SK-N-SH (cell line): ENCODE data around the gene TCF25. TPM values are rescaled to one million over a fixed set of nuclear protein-coding genes. Genes with fewer than 3 reads are reported as not detected.

Experiments
- CTCF ChIA-PET: fragments of 300-600, 350-600 bp; formaldehyde crosslinking; extraction: SDS; loops from one replicate; lab custom pipeline; 2021; lab: Yijun Ruan, JAX
- POLR2A ChIA-PET: fragments of 350-600 bp; sonication (Branson Sonifier 250); formaldehyde crosslinking; extraction: SDS; loops from one replicate; lab custom pipeline; 2020; ENCODE audit warnings: antibody characterized with exemption, inconsistent platforms; lab: Yijun Ruan, JAX
- DNase-seq: peaks from one replicate; pipeline ENCODE4 v3.0.0; 2012
- H2AFZ ChIP-seq: fragments of 200-600 bp; sonication (generic); 2 replicates; pipeline ENCODE4 v1.8.1; 2016; ENCODE audit warnings: antibody characterized with exemption, mild to moderate bottlenecking, low read depth
- H3F3A ChIP-seq: fragments of 200-600 bp; sonication (generic); replicated peaks from 2 replicates; pipeline ENCODE3; 2016; ENCODE audit warnings: antibody characterized with exemption, mild to moderate bottlenecking; ENCODE audit not compliant: insufficient read depth
- H3K27ac ChIP-seq, 2 experiments: fragments of 200-500 bp in 1 of 2; fragments of 200-600 bp in 1 of 2; sonication (Bioruptor generic) in 1 of 2; sonication (generic), shearing (Covaris generic) in 1 of 2; 2 replicates each; pipeline versions ENCODE4 v1.5.1 to v1.6.1; 2014 to 2016; ENCODE audit warnings: low read depth in 2 of 2, inconsistent platforms in 1 of 2, low read length in 1 of 2, mild to moderate bottlenecking in 1 of 2, mixed read lengths in 1 of 2
- H3K27me3 ChIP-seq: fragments of 200-600 bp; sonication (generic), shearing (Covaris generic); 2 replicates; pipeline ENCODE4 v1.6.1; 2016; ENCODE audit warnings: mixed run types; ENCODE audit not compliant: insufficient read depth
- H3K36me3 ChIP-seq, 2 experiments: fragments of 200-500 bp in 1 of 2; fragments of 200-600 bp in 1 of 2; sonication (Bioruptor generic) in 1 of 2; sonication (generic) in 1 of 2; replicated peaks in 1 of 2; 2 replicates each; pipeline versions ENCODE3 to v1.5.1; 2014 to 2016; ENCODE audit warnings: low read length in 1 of 2, mild to moderate bottlenecking in 1 of 2; ENCODE audit not compliant: insufficient read depth in 2 of 2, control insufficient read depth in 1 of 2
- H3K4me1 ChIP-seq, 2 experiments: fragments of 200-500 bp in 1 of 2; fragments of 200-600 bp in 1 of 2; sonication (Bioruptor generic) in 1 of 2; sonication (generic), shearing (Covaris generic) in 1 of 2; 2 replicates each; pipeline versions ENCODE4 v1.5.1 to v1.6.1; 2014 to 2016; ENCODE audit warnings: low read depth in 1 of 2, low read length in 1 of 2, mixed run types in 1 of 2; ENCODE audit not compliant: insufficient read depth in 2 of 2, control insufficient read depth in 1 of 2
- H3K4me2 ChIP-seq: fragments of 200-600 bp; sonication (generic), shearing (Covaris generic); 2 replicates; pipeline ENCODE4 v1.6.1; 2017; ENCODE audit warnings: mixed run types
- H3K4me3 ChIP-seq, 2 experiments: fragments of 200-500 bp in 1 of 2; fragments of 200-600 bp in 1 of 2; sonication (Bioruptor generic) in 1 of 2; sonication (generic), shearing (Covaris generic) in 1 of 2; 2 replicates each; pipeline versions ENCODE4 v1.5.1 to v1.8.1; 2014 to 2016; ENCODE audit warnings: low read depth in 2 of 2, inconsistent platforms in 1 of 2, low read length in 1 of 2, mild to moderate bottlenecking in 1 of 2, mixed read lengths in 1 of 2, moderate library complexity in 1 of 2
- H3K79me2 ChIP-seq: fragments of 200-600 bp; sonication (generic); 2 replicates; pipeline ENCODE4 v1.8.1; 2017; ENCODE audit warnings: mild to moderate bottlenecking; ENCODE audit not compliant: insufficient read depth
- H3K9ac ChIP-seq: fragments of 200-600 bp; sonication (generic); 2 replicates; pipeline ENCODE4 v1.6.1; 2017; ENCODE audit warnings: mixed run types
- H3K9me2 ChIP-seq: fragments of 200-600 bp; sonication (generic); 2 replicates; pipeline ENCODE4 v1.6.1; 2017; ENCODE audit warnings: mixed run types
- H3K9me3 ChIP-seq: fragments of 200-600 bp; sonication (generic); 2 replicates; pipeline ENCODE4 v1.6.1; 2017; ENCODE audit warnings: mixed run types, mild to moderate bottlenecking, moderate library complexity
- H4K20me1 ChIP-seq: fragments of 200-600 bp; sonication (generic); 2 replicates; pipeline ENCODE4 v1.6.1; 2017; ENCODE audit warnings: mild to moderate bottlenecking, mixed run types; ENCODE audit not compliant: insufficient read depth
- EP300 ChIP-seq, 2 experiments: IDR thresholded peaks; 2 replicates each; pipeline versions ENCODE4 v1.4.0 to v1.6.1; 2012; ENCODE audit warnings: borderline replicate concordance in 1 of 2, low read depth in 1 of 2, low read length in 1 of 2
- EZH2phosphoT487 ChIP-seq: fragments of 200-600 bp; sonication (generic); IDR thresholded peaks from 2 replicates; pipeline ENCODE4 v1.6.1; 2017; ENCODE audit warnings: low read depth, mixed run types, mild to moderate bottlenecking, antibody characterized with exemption, moderate library complexity, borderline replicate concordance
- FOSL2 ChIP-seq: IDR thresholded peaks from 2 replicates; pipeline ENCODE4 v1.4.0; 2012; ENCODE audit warnings: low read depth, mild to moderate bottlenecking, moderate library complexity, borderline replicate concordance
- FOXJ3 ChIP-seq: sonication (generic); formaldehyde crosslinking; IDR thresholded peaks from 2 replicates; pipeline ENCODE4 v1.5.1; 2020; ENCODE audit warnings: mild to moderate bottlenecking, missing genetic modification reagents
- FOXM1 ChIP-seq: IDR thresholded peaks from 2 replicates; pipeline ENCODE4 v1.4.0; 2012; ENCODE audit warnings: low read depth, mild to moderate bottlenecking
- JUND ChIP-seq: IDR thresholded peaks from 2 replicates; pipeline ENCODE4 v1.4.0; 2012
- MEF2A ChIP-seq: IDR thresholded peaks from 2 replicates; pipeline ENCODE4 v1.4.0; 2012; ENCODE audit warnings: low read depth, borderline replicate concordance
- RAD21 ChIP-seq: IDR thresholded peaks from 2 replicates; pipeline ENCODE4 v1.6.1; 2012; ENCODE audit warnings: mild to moderate bottlenecking, low read length
- TAF1 ChIP-seq: IDR thresholded peaks from 2 replicates; pipeline ENCODE4 v1.6.1; 2012; ENCODE audit warnings: low read depth, mild to moderate bottlenecking, low read length, moderate library complexity, borderline replicate concordance
- TCF12 ChIP-seq: IDR thresholded peaks from 2 replicates; pipeline ENCODE4 v1.4.0; 2012
- TEAD4 ChIP-seq: IDR thresholded peaks from 2 replicates; pipeline ENCODE4 v1.4.0; 2012; ENCODE audit warnings: mild to moderate bottlenecking, borderline replicate concordance; ENCODE audit not compliant: insufficient read depth
- YY1 ChIP-seq: IDR thresholded peaks from 2 replicates; pipeline ENCODE4 v1.4.0; 2012; ENCODE audit warnings: low read depth, mild to moderate bottlenecking
- WGBS: methylation state at CpG from one replicate; pipeline ENCODE4 v1.1.6; 2017; ENCODE audit warnings: low lambda C conversion rate; 5-methylcytosine and 5-hydroxymethylcytosine counted together
- polyA plus RNA-seq, 3 experiments: library from polyadenylated mRNA; depleted of rRNA; stranded (reverse); fragments of >200 nt; gene quantifications; 2 replicates each; pipeline ENCODE4 v1.2.3, GENCODE V29; 2012
- TF ChIP-seq, protein P1 (sequence below): IDR thresholded peaks from 2 replicates; pipeline ENCODE4; 2012
- TF ChIP-seq, protein P2 (sequence below): IDR thresholded peaks from 2 replicates; pipeline ENCODE4 v1.4.0; 2012; ENCODE audit warnings: low read depth, borderline replicate concordance
- TF ChIP-seq, protein P3 (sequence below): IDR thresholded peaks from 2 replicates; pipeline ENCODE4 v1.6.1; 2012; ENCODE audit warnings: mild to moderate bottlenecking, low read depth, low read length, moderate library complexity

The TCF25 gene
- polyA plus RNA-seq, 1 of the 3 experiments (the other 2 are of a cell fraction) = 208 TPM

DNA sequence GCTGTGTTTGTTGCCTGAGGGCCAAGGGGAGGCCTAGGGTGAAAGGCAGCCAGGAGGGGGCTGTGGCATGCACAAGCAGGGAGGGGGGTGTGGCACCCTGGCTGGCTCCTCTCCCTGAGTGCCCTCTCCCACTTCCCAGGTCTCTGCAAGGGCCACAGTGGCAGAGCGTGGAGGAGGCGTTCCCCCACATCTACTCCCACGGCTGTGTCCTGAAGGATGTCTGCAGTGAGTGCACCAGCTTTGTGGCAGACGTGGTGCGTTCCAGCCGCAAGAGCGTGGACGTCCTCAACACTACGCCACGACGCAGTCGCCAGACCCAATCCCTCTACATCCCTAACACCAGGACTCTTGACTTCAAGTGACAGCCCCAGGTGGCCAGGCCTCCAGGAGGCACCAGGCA, 3.5 kb upstream of the TCF25 start:
- WGBS = 95% methylated on average over 11 of the region's 12 CpGs
- ChIA-PET POLR2A (no interaction called here), CTCF (interaction anchor here (0.8 to 5.8 kb wide), 3 partner anchors 9 to 118 kb away, joined by 3 to 45 read pairs (median 3); no protein-coding TSS in a partner anchor)
- TF ChIP-seq, protein P1, sequence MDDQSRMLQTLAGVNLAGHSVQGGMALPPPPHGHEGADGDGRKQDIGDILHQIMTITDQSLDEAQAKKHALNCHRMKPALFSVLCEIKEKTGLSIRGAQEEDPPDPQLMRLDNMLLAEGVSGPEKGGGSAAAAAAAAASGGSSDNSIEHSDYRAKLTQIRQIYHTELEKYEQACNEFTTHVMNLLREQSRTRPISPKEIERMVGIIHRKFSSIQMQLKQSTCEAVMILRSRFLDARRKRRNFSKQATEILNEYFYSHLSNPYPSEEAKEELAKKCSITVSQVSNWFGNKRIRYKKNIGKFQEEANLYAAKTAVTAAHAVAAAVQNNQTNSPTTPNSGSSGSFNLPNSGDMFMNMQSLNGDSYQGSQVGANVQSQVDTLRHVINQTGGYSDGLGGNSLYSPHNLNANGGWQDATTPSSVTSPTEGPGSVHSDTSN = no peak
- TF ChIP-seq TEAD4 = no peak
- H3K9me3 ChIP-seq = 0 out of 2 replicates have a peak, but pooled peaks cover 6% of the 10 kb centered on the region
- peaks cover 9% of the 10 kb centered on the region for H3F3A ChIP-seq
- no peak for DNase-seq
- no peaks in the 10 kb centered on the region for H3K9me2 ChIP-seq
- H2AFZ ChIP-seq = no peak overlapping the region
- no peak overlapping the region for H3K4me2 ChIP-seq
- peaks cover 7% of the 10 kb centered on the region for H4K20me1 ChIP-seq
- H3K27ac ChIP-seq = no peak overlapping the region
- H3K36me3 ChIP-seq = peaks cover 0 to 18% of the 10 kb centered on the region in 2 experiments
- H3K27me3 ChIP-seq = no peaks in the 10 kb centered on the region
- no peak overlapping the region for H3K4me3 ChIP-seq
- H3K4me1 ChIP-seq = peaks cover 9 to 11% of the 10 kb centered on the region in 2 experiments
- no peak overlapping the region for H3K9ac ChIP-seq
- peaks cover 20% of the 10 kb centered on the region for H3K79me2 ChIP-seq

DNA sequence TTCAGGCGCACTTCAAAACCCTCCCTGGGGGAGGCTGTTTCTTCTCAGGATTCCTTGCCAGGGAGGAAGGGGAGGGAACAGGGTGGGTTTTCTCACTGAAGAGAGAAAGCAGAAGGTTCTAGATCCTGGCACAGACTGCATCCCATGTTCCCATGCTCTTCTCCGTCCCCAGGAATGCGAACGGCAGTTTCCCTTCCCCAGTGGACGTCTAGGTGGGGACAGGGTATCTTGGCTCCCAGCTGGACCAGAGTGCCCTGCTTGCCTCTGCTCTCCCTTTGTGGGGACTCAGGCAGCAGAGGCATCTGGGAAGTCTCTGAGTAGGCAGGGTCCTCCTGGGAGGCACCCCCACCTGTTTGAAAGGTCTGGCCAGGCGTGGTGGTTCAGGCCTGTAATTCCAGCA, 3.0 kb upstream of the TCF25 start:
- WGBS = 96% methylated on average over 6 of the region's 6 CpGs

More for the DNA sequence above, 3.0 kb upstream of the TCF25 start:
- Histone ChIP-seq H3K36me3 (peaks cover 0 to 22% of the 10 kb centered on the region in 2 experiments), H3K4me3 (no peak overlapping the region), H3K9me3 (0 out of 2 replicates have a peak, but pooled peaks cover 6% of the 10 kb centered on the region), H4K20me1 (peaks cover 12% of the 10 kb centered on the region), H3F3A (peaks cover 11% of the 10 kb centered on the region), H3K9me2 (no peaks in the 10 kb centered on the region), H3K4me2 (no peak overlapping the region), H3K4me1 (peaks cover 11 to 13% of the 10 kb centered on the region in 2 experiments), H3K79me2 (peaks cover 25% of the 10 kb centered on the region), H3K27me3 (no peaks in the 10 kb centered on the region), H3K9ac (no peak overlapping the region), H3K27ac (no peak overlapping the region), H2AFZ (no peak overlapping the region)
- TF ChIP-seq, protein P2, sequence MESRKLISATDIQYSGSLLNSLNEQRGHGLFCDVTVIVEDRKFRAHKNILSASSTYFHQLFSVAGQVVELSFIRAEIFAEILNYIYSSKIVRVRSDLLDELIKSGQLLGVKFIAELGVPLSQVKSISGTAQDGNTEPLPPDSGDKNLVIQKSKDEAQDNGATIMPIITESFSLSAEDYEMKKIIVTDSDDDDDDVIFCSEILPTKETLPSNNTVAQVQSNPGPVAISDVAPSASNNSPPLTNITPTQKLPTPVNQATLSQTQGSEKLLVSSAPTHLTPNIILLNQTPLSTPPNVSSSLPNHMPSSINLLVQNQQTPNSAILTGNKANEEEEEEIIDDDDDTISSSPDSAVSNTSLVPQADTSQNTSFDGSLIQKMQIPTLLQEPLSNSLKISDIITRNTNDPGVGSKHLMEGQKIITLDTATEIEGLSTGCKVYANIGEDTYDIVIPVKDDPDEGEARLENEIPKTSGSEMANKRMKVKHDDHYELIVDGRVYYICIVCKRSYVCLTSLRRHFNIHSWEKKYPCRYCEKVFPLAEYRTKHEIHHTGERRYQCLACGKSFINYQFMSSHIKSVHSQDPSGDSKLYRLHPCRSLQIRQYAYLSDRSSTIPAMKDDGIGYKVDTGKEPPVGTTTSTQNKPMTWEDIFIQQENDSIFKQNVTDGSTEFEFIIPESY = no peak
- TF ChIP-seq TCF12 (no peak), MEF2A (no peak), FOSL2 (no peak), RAD21 (no peak), YY1 (no peak), FOXJ3 (CRISPR knock-in tag) (no peak), FOXM1 (no peak), JUND (no peak), TAF1 (no peak), EZH2phosphoT487 (no peak), EP300 (IDR thresholded peaks at IDR 0.05; ENCODE audit: borderline replicate concordance in 1 of 2, low read depth in 1 of 2, low read length in 1 of 2) (no peak)
- TF ChIP-seq, protein P3, sequence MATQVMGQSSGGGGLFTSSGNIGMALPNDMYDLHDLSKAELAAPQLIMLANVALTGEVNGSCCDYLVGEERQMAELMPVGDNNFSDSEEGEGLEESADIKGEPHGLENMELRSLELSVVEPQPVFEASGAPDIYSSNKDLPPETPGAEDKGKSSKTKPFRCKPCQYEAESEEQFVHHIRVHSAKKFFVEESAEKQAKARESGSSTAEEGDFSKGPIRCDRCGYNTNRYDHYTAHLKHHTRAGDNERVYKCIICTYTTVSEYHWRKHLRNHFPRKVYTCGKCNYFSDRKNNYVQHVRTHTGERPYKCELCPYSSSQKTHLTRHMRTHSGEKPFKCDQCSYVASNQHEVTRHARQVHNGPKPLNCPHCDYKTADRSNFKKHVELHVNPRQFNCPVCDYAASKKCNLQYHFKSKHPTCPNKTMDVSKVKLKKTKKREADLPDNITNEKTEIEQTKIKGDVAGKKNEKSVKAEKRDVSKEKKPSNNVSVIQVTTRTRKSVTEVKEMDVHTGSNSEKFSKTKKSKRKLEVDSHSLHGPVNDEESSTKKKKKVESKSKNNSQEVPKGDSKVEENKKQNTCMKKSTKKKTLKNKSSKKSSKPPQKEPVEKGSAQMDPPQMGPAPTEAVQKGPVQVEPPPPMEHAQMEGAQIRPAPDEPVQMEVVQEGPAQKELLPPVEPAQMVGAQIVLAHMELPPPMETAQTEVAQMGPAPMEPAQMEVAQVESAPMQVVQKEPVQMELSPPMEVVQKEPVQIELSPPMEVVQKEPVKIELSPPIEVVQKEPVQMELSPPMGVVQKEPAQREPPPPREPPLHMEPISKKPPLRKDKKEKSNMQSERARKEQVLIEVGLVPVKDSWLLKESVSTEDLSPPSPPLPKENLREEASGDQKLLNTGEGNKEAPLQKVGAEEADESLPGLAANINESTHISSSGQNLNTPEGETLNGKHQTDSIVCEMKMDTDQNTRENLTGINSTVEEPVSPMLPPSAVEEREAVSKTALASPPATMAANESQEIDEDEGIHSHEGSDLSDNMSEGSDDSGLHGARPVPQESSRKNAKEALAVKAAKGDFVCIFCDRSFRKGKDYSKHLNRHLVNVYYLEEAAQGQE = no peak
- DNase-seq = no peak
- CTCF ChIA-PET = interaction anchor here (1.0 to 5.8 kb wide), 2 partner anchors 10 to 77 kb away, joined by 3 to 45 read pairs; no protein-coding TSS in a partner anchor
- POLR2A ChIA-PET = no interaction called here
